UCSD-AML1 (cell line): ENCODE measurements around the gene ZFAND3.

Experiments used
- DNase-seq: peaks from one replicate; lab custom pipeline; 2025; ENCODE audit not compliant: unreplicated experiment; lab: John Stamatoyannopoulos, UW

ZFAND3 gene

GRCh38 chr6:38080360-38080759, 260.8 kb downstream of the ZFAND3 start:
- no peak for DNase-seq

- DNase-seq, result no peak
Measured at GRCh38 chr6:38080889-38081288, 261.4 kb downstream of the ZFAND3 start.

- DNase-seq, result no peak
Measured at GRCh38 chr6:38085031-38085430, 265.5 kb downstream of the ZFAND3 start.

GRCh38 chr6:38086346-38086745, 266.8 kb downstream of the ZFAND3 start:
- DNase-seq, result no peak

- DNase-seq, result no peak
Measured at GRCh38 chr6:38088010-38088409, 268.5 kb downstream of the ZFAND3 start.

- no peak for DNase-seq
Measured at GRCh38 chr6:38088829-38089228, 269.3 kb downstream of the ZFAND3 start.

- no peak for DNase-seq
Measured at GRCh38 chr6:38091613-38092012, 272.1 kb downstream of the ZFAND3 start.

GRCh38 chr6:38092465-38092864, 272.9 kb downstream of the ZFAND3 start:
- DNase-seq, result no peak

GRCh38 chr6:38092964-38093363, 273.4 kb downstream of the ZFAND3 start:
- no peak for DNase-seq

- no peak for DNase-seq
Measured at GRCh38 chr6:38095054-38095453, 275.5 kb downstream of the ZFAND3 start.

GRCh38 chr6:38099221-38099620, 279.7 kb downstream of the ZFAND3 start:
- no peak for DNase-seq

GRCh38 chr6:38100380-38100779, 280.9 kb downstream of the ZFAND3 start:
- no peak for DNase-seq

- no peak for DNase-seq
Measured at GRCh38 chr6:38103921-38104320, 284.4 kb downstream of the ZFAND3 start.

GRCh38 chr6:38105066-38105465, 285.5 kb downstream of the ZFAND3 start:
- DNase-seq, result no peak

- DNase-seq, result no peak
Measured at GRCh38 chr6:38107073-38107472, 287.5 kb downstream of the ZFAND3 start.

GRCh38 chr6:38110481-38110971, 291.0 kb downstream of the ZFAND3 start:
- DNase-seq, result no peak

- DNase-seq, result no peak
Measured at GRCh38 chr6:38112181-38112580, 292.7 kb downstream of the ZFAND3 start.

- DNase-seq, result no peak
Measured at GRCh38 chr6:38113825-38114576, 294.5 kb downstream of the ZFAND3 start.

- DNase-seq, result no peak
Measured at GRCh38 chr6:38114976-38115625, 295.6 kb downstream of the ZFAND3 start.

GRCh38 chr6:38115626-38116008, 296.1 kb downstream of the ZFAND3 start:
- DNase-seq, result no peak

GRCh38 chr6:38116248-38116647, 296.7 kb downstream of the ZFAND3 start:
- no peak for DNase-seq

- DNase-seq, result no peak
Measured at GRCh38 chr6:38117281-38117680, 297.8 kb downstream of the ZFAND3 start.
